SK-N-SH (cell line): Measurements from ENCODE around the gene ANKRD33B. TPM values are rescaled to one million over a fixed set of nuclear protein-coding genes. Genes with fewer than 3 reads are reported as not detected.

Experiments
- polyA plus RNA-seq, 3 experiments: library from polyadenylated mRNA; depleted of rRNA; stranded (reverse); fragments of >200 nt; gene quantifications; 2 replicates each; pipeline ENCODE4 v1.2.3, GENCODE V29; 2012
- small RNA-seq, 7 experiments: library from RNA; depleted of rRNA; stranded (forward); fragments of <200 nt; gene quantifications; one replicate each; pipeline ENCODE3, GENCODE V24; 2012

The ANKRD33B gene
- polyA plus RNA-seq, 1 of the 3 experiments (the other 2 are of a cell fraction), result 1.8 TPM

Small RNA genes within 50 kb of the gene (small RNA-seq; reads per million reads assigned to genes)
- 0 reads per million in 7 experiments for gene AC012629.4
- 0 reads per million in 7 experiments for gene AC112200.1

Other genes starting within 250 kb of the ANKRD33B start
- 52.4 and 98.0 TPM in 2 replicates for gene MARCHF6, start 210.4 kb upstream of the ANKRD33B start, polyA plus RNA-seq (2012; rRNA removed)
- gene ROPN1L, start 122.2 kb upstream of the ANKRD33B start, polyA plus RNA-seq (2012; rRNA removed), result 0.31 and 0.58 TPM in 2 replicates
- gene DAP, start 197.2 kb downstream of the ANKRD33B start, polyA plus RNA-seq (2012; rRNA removed), result 60.3 and 78.2 TPM in 2 replicates